IMR-90 (cell line): Measurements from ENCODE around the gene ETV6.

Experiments
- BHLHE40 ChIP-seq: fragments of 150-350 bp; IDR thresholded peaks from 2 replicates; pipeline ENCODE4 v1.6.1; 2016; ENCODE audit warnings: mild to moderate bottlenecking, low read depth, low read length
- MAZ ChIP-seq: IDR thresholded peaks from 2 replicates; pipeline ENCODE4 v1.6.1; 2012; ENCODE audit warnings: low read depth, mild to moderate bottlenecking, low read length, improper control_type of control experiment, moderate library complexity, borderline replicate concordance
- TF ChIP-seq, protein P1 (sequence below): conservative IDR thresholded peaks from 2 replicates; pipeline ENCODE4 v1.5.1; 2012; ENCODE audit warnings: mild to moderate bottlenecking, low read depth, low read length, improper control_type of control experiment

- TF ChIP-seq, protein P1, sequence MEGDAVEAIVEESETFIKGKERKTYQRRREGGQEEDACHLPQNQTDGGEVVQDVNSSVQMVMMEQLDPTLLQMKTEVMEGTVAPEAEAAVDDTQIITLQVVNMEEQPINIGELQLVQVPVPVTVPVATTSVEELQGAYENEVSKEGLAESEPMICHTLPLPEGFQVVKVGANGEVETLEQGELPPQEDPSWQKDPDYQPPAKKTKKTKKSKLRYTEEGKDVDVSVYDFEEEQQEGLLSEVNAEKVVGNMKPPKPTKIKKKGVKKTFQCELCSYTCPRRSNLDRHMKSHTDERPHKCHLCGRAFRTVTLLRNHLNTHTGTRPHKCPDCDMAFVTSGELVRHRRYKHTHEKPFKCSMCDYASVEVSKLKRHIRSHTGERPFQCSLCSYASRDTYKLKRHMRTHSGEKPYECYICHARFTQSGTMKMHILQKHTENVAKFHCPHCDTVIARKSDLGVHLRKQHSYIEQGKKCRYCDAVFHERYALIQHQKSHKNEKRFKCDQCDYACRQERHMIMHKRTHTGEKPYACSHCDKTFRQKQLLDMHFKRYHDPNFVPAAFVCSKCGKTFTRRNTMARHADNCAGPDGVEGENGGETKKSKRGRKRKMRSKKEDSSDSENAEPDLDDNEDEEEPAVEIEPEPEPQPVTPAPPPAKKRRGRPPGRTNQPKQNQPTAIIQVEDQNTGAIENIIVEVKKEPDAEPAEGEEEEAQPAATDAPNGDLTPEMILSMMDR, result no peak
- no peak for TF ChIP-seq MAZ
- no peak for TF ChIP-seq BHLHE40
Measured at GRCh38 chr12:11703378-11703777, 53.9 kb downstream of the ETV6 start.
